HG03139 (cell line): ENCODE data around the gene ZNF423.

Experiments used
- ATAC-seq: cut with Tn5 transposase; IDR thresholded peaks from one replicate; pipeline ENCODE4 v1.9.1; 2021; ENCODE audit not compliant: unreplicated experiment

Gene ZNF423

GRCh38 chr16:49849037-49849753 is 6.7 kb downstream of the ZNF423 start:
- no peak for ATAC-seq

- no peak for ATAC-seq
These were observed 7.4 kb downstream of the ZNF423 start for GRCh38 chr16:49848530-49848929.

GRCh38 chr16:49846800-49847199 is 9.1 kb downstream of the ZNF423 start:
- ATAC-seq = no peak

GRCh38 chr16:49844359-49844758 is 11.6 kb downstream of the ZNF423 start:
- no peak for ATAC-seq

GRCh38 chr16:49843758-49844157 is 12.2 kb downstream of the ZNF423 start:
- ATAC-seq = no peak

- no peak for ATAC-seq
These were observed 12.9 kb downstream of the ZNF423 start for GRCh38 chr16:49842972-49843371.

- no peak for ATAC-seq
These were observed 16.7 kb downstream of the ZNF423 start for GRCh38 chr16:49839017-49839825.

- no peak for ATAC-seq
These were observed 17.4 kb downstream of the ZNF423 start for GRCh38 chr16:49838441-49839016.

- no peak for ATAC-seq
These were observed 18.1 kb downstream of the ZNF423 start for GRCh38 chr16:49837688-49838410.

GRCh38 chr16:49836668-49837067 is 19.2 kb downstream of the ZNF423 start:
- no peak for ATAC-seq

GRCh38 chr16:49836218-49836617 is 19.7 kb downstream of the ZNF423 start:
- no peak for ATAC-seq

- no peak for ATAC-seq
These were observed 20.6 kb downstream of the ZNF423 start for GRCh38 chr16:49835161-49835777.

GRCh38 chr16:49834531-49835151 is 21.3 kb downstream of the ZNF423 start:
- no peak for ATAC-seq

- ATAC-seq = no peak
These were observed 21.9 kb downstream of the ZNF423 start for GRCh38 chr16:49833796-49834530.

- ATAC-seq = no peak
These were observed 22.8 kb downstream of the ZNF423 start for GRCh38 chr16:49833085-49833484.

GRCh38 chr16:49832177-49832576 is 23.7 kb downstream of the ZNF423 start:
- no peak for ATAC-seq

- ATAC-seq = no peak
These were observed 25.0 kb downstream of the ZNF423 start for GRCh38 chr16:49830873-49831272.

- ATAC-seq = no peak
These were observed 27.2 kb downstream of the ZNF423 start for GRCh38 chr16:49828533-49829267.

- no peak for ATAC-seq
These were observed 28.0 kb downstream of the ZNF423 start for GRCh38 chr16:49827805-49828438.
